ENCODE results near the gene ST6GAL1. TPM values are rescaled to one million over a fixed set of nuclear protein-coding genes. Genes with fewer than 3 reads are reported as not detected.

The ST6GAL1 gene
- total RNA-seq, 1 donor from 2014 or later, result 84.3 TPM

DNA sequence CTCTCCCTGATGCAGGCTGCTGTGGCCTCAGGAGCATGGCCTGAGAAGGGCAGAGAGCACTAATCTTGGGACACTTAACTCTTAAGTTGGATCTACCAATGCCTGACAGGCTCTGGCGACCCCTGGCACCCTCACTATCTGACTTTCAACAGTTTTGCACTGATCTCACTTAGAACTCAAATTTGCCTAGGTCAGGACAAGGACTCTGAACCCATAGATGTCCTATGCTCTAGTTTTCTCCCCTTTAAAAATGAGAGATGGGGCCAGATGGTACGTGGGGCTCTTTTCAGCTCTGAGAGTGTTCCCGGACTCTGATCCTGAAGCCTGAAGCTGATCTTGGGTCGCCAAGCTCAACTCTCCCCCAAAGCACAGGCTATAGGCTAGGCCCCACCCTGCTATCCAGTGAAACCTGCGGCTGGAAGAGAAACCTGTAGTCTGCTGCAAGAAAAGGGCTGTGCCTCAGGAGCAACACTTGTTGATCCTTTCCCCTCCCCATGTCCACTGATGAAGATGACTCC, 143.3 kb downstream of the ST6GAL1 start:
- Histone ChIP-seq H3K36me3 (peaks cover 81% of the 10 kb centered on the region), H3K4me3 (no peak overlapping the region), H3K4me1 (no peaks in the 10 kb centered on the region), H3K27ac (replicated peaks) (no peak overlapping the region), H3K9me3 (replicated peaks) (peaks cover 6% of the 10 kb centered on the region), H3K27me3 (ENCODE audit: low read depth) (no peaks in the 10 kb centered on the region)
- intact Hi-C loops (cut with micrococcal nuclease), result no loop called here
- no peak for DNase-seq
- no peak for TF ChIP-seq CTCF (IDR thresholded peaks at IDR 0.05; ENCODE audit: borderline replicate concordance)

- Histone ChIP-seq H3K9me3 (replicated peaks) (peaks cover 2% of the 10 kb centered on the region), H3K27me3 (ENCODE audit: low read depth) (no peaks in the 10 kb centered on the region), H3K4me1 (no peaks in the 10 kb centered on the region), H3K27ac (replicated peaks) (no peak overlapping the region), H3K36me3 (peaks cover 79% of the 10 kb centered on the region), H3K4me3 (no peak overlapping the region)
- DNase-seq, result no peak
- TF ChIP-seq CTCF (IDR thresholded peaks at IDR 0.05; ENCODE audit: borderline replicate concordance), result no peak
- intact Hi-C loops (cut with micrococcal nuclease), result no loop called here
Observed at GRCh38 chr3:187074846-187075245, 144.5 kb downstream of the ST6GAL1 start.

DNA sequence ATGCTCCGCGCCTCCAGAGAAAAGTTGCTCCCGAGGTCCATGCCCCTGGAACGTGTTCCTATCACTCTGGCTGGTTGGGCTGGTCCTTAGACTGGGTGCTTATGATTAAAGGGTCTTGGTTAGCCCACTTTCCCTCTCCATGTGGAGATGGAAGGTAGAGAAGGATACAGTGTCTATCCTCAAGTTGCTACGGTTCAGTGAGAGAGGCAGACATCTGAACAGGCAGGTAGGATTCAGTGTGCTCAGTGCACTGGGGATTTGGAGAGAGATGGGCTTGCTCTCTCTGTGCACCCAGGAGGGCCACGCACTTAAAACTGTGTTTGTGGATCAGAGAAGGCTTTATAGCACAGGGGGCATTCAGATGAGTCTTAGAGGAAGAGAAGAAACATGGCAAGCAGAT, 146.0 kb downstream of the ST6GAL1 start:
- no peak overlapping the region for H3K27ac ChIP-seq (replicated peaks)
- no peak for TF ChIP-seq CTCF (IDR thresholded peaks at IDR 0.05; ENCODE audit: borderline replicate concordance)
- intact Hi-C loops (cut with micrococcal nuclease), result no loop called here
- H3K27me3 ChIP-seq (ENCODE audit: low read depth), result no peaks in the 10 kb centered on the region
- H3K36me3 ChIP-seq, result peaks cover 68% of the 10 kb centered on the region
- H3K9me3 ChIP-seq (replicated peaks), result no peaks in the 10 kb centered on the region
- H3K4me3 ChIP-seq, result no peak overlapping the region
- no peaks in the 10 kb centered on the region for H3K4me1 ChIP-seq
- DNase-seq, result no peak

DNA sequence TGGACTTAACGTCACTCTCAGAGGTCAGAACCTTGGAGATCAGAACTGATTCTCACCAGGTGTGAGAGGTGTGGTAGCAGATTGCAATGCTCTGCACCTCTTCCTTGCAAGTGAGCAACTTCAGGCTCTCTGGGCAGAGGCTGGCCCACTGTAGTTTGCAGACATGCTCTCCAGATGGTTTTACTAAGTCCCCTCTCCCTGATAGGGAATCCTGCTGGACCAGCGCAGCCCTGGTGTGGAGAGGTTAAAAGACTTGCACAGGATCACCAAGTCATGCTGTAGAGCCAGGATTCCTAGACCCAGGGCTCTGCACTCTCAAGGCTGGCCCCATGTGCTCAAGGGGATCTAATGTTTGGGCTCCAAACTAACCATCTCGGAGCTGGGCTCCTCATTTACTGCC, 146.8 kb downstream of the ST6GAL1 start:
- Histone ChIP-seq H3K27ac (replicated peaks) (no peak overlapping the region), H3K9me3 (replicated peaks) (no peaks in the 10 kb centered on the region), H3K36me3 (peaks cover 65% of the 10 kb centered on the region), H3K4me1 (no peaks in the 10 kb centered on the region), H3K4me3 (no peak overlapping the region), H3K27me3 (ENCODE audit: low read depth) (no peaks in the 10 kb centered on the region)
- no peak for DNase-seq
- no peak for TF ChIP-seq CTCF (IDR thresholded peaks at IDR 0.05; ENCODE audit: borderline replicate concordance)
- intact Hi-C loops (cut with micrococcal nuclease), result no loop called here

DNA sequence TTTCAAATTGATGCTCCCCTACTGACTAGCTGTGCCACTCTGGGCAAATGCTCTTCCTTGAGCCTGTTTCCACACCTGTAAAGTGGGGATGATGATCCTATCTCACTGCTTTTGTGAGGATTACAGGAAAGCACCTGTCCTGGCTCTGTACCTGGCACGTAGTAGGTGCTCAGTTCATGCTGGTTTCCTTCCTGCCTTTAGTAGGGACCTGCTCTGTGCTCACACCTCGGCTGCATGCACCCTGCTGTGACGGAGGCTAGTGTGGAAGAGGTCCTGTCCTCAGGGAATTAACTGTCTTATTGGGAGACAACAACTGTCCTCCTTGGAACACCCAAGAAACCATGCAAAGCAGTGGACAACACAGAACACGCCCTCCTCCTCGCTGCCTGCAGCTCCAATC, 147.2 kb downstream of the ST6GAL1 start:
- intact Hi-C loops (cut with micrococcal nuclease), result no loop called here
- no peak overlapping the region for H3K4me3 ChIP-seq
- no peak for TF ChIP-seq CTCF (IDR thresholded peaks at IDR 0.05; ENCODE audit: borderline replicate concordance)
- H3K9me3 ChIP-seq (replicated peaks), result no peaks in the 10 kb centered on the region
- no peak for DNase-seq
- no peak overlapping the region for H3K27ac ChIP-seq (replicated peaks)
- H3K36me3 ChIP-seq, result peaks cover 61% of the 10 kb centered on the region
- H3K4me1 ChIP-seq, result no peaks in the 10 kb centered on the region
- H3K27me3 ChIP-seq (ENCODE audit: low read depth), result no peaks in the 10 kb centered on the region
